ENCODE data around the gene MAP1LC3B.

MAP1LC3B gene

GRCh38 chr16:87395181-87395842 is 3.2 kb downstream of the MAP1LC3B start:
- no peak for TF ChIP-seq CTCF (IDR thresholded peaks at IDR 0.05; ENCODE audit: low read depth, low read length)
- in situ Hi-C loops (cut with HindIII; ENCODE audit: low sequenced_read_pairs): no loop called here
- H3K4me3 ChIP-seq (ENCODE audit: low read depth, low read length): no peak overlapping the region
- DNase-seq (ENCODE audit: low read depth, low spot score): no peak

- H3K4me3 ChIP-seq (ENCODE audit: low read depth, low read length): no peak overlapping the region
- no peak for TF ChIP-seq CTCF (IDR thresholded peaks at IDR 0.05; ENCODE audit: low read depth, low read length)
- DNase-seq (ENCODE audit: low read depth, low spot score): no peak
- in situ Hi-C loops (cut with HindIII; ENCODE audit: low sequenced_read_pairs): no loop called here
These were observed 12.9 kb downstream of the MAP1LC3B start for GRCh38 chr16:87404764-87405625.

GRCh38 chr16:87406495-87407088 is 14.5 kb downstream of the MAP1LC3B start:
- no peak for DNase-seq (ENCODE audit: low read depth, low spot score)
- no peak overlapping the region for H3K4me3 ChIP-seq (ENCODE audit: low read depth, low read length)
- in situ Hi-C loops (cut with HindIII; ENCODE audit: low sequenced_read_pairs): no loop called here
- no peak for TF ChIP-seq CTCF (IDR thresholded peaks at IDR 0.05; ENCODE audit: low read depth, low read length)

- no peak overlapping the region for H3K4me3 ChIP-seq (ENCODE audit: low read depth, low read length)
- in situ Hi-C loops (cut with HindIII; ENCODE audit: low sequenced_read_pairs): no loop called here
- TF ChIP-seq CTCF (IDR thresholded peaks at IDR 0.05; ENCODE audit: low read depth, low read length): no peak
- DNase-seq (ENCODE audit: low read depth, low spot score): peak; percentile 36
These were observed 15.5 kb downstream of the MAP1LC3B start for GRCh38 chr16:87407511-87408112.

GRCh38 chr16:87409153-87409552 is 17.0 kb downstream of the MAP1LC3B start:
- in situ Hi-C loops (cut with HindIII; ENCODE audit: low sequenced_read_pairs): no loop called here
- no peak for TF ChIP-seq CTCF (IDR thresholded peaks at IDR 0.05; ENCODE audit: low read depth, low read length)
- DNase-seq (ENCODE audit: low read depth, low spot score): no peak
- H3K4me3 ChIP-seq (ENCODE audit: low read depth, low read length): no peak overlapping the region

- in situ Hi-C loops (cut with HindIII; ENCODE audit: low sequenced_read_pairs): no loop called here
- no peak for TF ChIP-seq CTCF (IDR thresholded peaks at IDR 0.05; ENCODE audit: low read depth, low read length)
These were observed 17.6 kb downstream of the MAP1LC3B start for GRCh38 chr16:87409781-87410180.

More at GRCh38 chr16:87409781-87410180, 17.6 kb downstream of the MAP1LC3B start:
- no peak overlapping the region for H3K4me3 ChIP-seq (ENCODE audit: low read depth, low read length)
- no peak for DNase-seq (ENCODE audit: low read depth, low spot score)
